Suprapubic skin (tissue), 4 donors: Measurements from ENCODE around the gene DUSP7.

Source experiments
- EP300 ChIP-seq: sonication (generic); formaldehyde crosslinking; IDR thresholded peaks from one replicate; pipeline ENCODE4 v1.6.1; 2017; ENCODE audit warnings: antibody characterized with exemption
- POLR2A ChIP-seq, 2 donors: fragments of 450-650 bp; IDR thresholded peaks; one replicate each; pipeline ENCODE4 v1.6.1; 2017; ENCODE audit warnings: antibody characterized with exemption in 2 of 2, mild to moderate bottlenecking in 2 of 2, moderate library complexity in 2 of 2
- POLR2AphosphoS5 ChIP-seq, 3 donors: sonication (generic); formaldehyde crosslinking; IDR thresholded peaks; one replicate each; pipeline ENCODE4 v1.6.1; 2017; ENCODE audit warnings: antibody characterized with exemption in 3 of 3
- TF ChIP-seq, protein P1 (sequence below), 2 donors: fragments of 200-600 bp in 1 of 2; fragments of 450-650 bp in 1 of 2; sonication (generic) in 1 of 2; IDR thresholded peaks; one replicate each; pipeline ENCODE4 v1.5.1; 2016 to 2019; ENCODE audit warnings: antibody characterized with exemption in 2 of 2, mild to moderate bottlenecking in 1 of 2, moderate library complexity in 1 of 2

GRCh38 chr3:52056968-52057811 is 819 bp upstream of the DUSP7 start:
- TF ChIP-seq POLR2AphosphoS5 (IDR thresholded peaks at IDR 0.05) = peak in 1 of 3 donors; percentile 70
- TF ChIP-seq, protein P1, sequence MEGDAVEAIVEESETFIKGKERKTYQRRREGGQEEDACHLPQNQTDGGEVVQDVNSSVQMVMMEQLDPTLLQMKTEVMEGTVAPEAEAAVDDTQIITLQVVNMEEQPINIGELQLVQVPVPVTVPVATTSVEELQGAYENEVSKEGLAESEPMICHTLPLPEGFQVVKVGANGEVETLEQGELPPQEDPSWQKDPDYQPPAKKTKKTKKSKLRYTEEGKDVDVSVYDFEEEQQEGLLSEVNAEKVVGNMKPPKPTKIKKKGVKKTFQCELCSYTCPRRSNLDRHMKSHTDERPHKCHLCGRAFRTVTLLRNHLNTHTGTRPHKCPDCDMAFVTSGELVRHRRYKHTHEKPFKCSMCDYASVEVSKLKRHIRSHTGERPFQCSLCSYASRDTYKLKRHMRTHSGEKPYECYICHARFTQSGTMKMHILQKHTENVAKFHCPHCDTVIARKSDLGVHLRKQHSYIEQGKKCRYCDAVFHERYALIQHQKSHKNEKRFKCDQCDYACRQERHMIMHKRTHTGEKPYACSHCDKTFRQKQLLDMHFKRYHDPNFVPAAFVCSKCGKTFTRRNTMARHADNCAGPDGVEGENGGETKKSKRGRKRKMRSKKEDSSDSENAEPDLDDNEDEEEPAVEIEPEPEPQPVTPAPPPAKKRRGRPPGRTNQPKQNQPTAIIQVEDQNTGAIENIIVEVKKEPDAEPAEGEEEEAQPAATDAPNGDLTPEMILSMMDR (IDR thresholded peaks at IDR 0.05) = no peak
- TF ChIP-seq POLR2A (IDR thresholded peaks at IDR 0.05) = no peak
- TF ChIP-seq EP300 = no peak
